ENCODE measurements around the gene PBLD. TPM values are rescaled to one million over a fixed set of nuclear protein-coding genes. Genes with fewer than 3 reads are reported as not detected.

Gene PBLD
- total RNA-seq, 1 donor from 2014 or later: 5.0 TPM

- Mint-ChIP-seq H3K4me1 (peaks cover 10% of the 10 kb centered on the region), H3K27ac (ENCODE audit: unreplicated experiment) (no peak overlapping the region), H3K27me3 (ENCODE audit: low read depth) (no peaks in the 10 kb centered on the region), H3K4me3 (no peak overlapping the region), H3K36me3 (ENCODE audit: low read depth) (peaks cover 15% of the 10 kb centered on the region), H3K9me3 (peaks cover 8% of the 10 kb centered on the region)
- DNase-seq (ENCODE audit: low read depth, low spot score): no peak
- no peak for TF ChIP-seq CTCF (conservative IDR thresholded peaks at IDR 0.05)
Observed at GRCh38 chr10:68275600-68276126, 57.1 kb downstream of the PBLD start.

GRCh38 chr10:68272833-68273232 is 59.9 kb downstream of the PBLD start:
- TF ChIP-seq CTCF (conservative IDR thresholded peaks at IDR 0.05): no peak
- no peak overlapping the region for H3K4me3 Mint-ChIP-seq
- peaks cover 6% of the 10 kb centered on the region for H3K9me3 Mint-ChIP-seq
- H3K36me3 Mint-ChIP-seq (ENCODE audit: low read depth): peaks cover 7% of the 10 kb centered on the region
- H3K4me1 Mint-ChIP-seq: peaks cover 10% of the 10 kb centered on the region
- H3K27ac Mint-ChIP-seq (ENCODE audit: unreplicated experiment): no peak overlapping the region
- DNase-seq (ENCODE audit: low read depth, low spot score): no peak
- no peaks in the 10 kb centered on the region for H3K27me3 Mint-ChIP-seq (ENCODE audit: low read depth)

- H3K36me3 Mint-ChIP-seq (ENCODE audit: low read depth): peaks cover 1% of the 10 kb centered on the region
Observed at GRCh38 chr10:68271196-68271882, 61.4 kb downstream of the PBLD start.

GRCh38 chr10:68269562-68270290 is 63.0 kb downstream of the PBLD start:
- no peak for DNase-seq (ENCODE audit: low read depth, low spot score)
- TF ChIP-seq CTCF (conservative IDR thresholded peaks at IDR 0.05): no peak
- H3K4me3 Mint-ChIP-seq: no peak overlapping the region
- no peaks in the 10 kb centered on the region for H3K36me3 Mint-ChIP-seq (ENCODE audit: low read depth)
- no peaks in the 10 kb centered on the region for H3K9me3 Mint-ChIP-seq
- H3K27me3 Mint-ChIP-seq (ENCODE audit: low read depth): no peaks in the 10 kb centered on the region
- H3K27ac Mint-ChIP-seq (ENCODE audit: unreplicated experiment): no peak overlapping the region
- peaks cover 10% of the 10 kb centered on the region for H3K4me1 Mint-ChIP-seq

More at GRCh38 chr10:68271196-68271882, 61.4 kb downstream of the PBLD start:
- Mint-ChIP-seq H3K9me3 (no peaks in the 10 kb centered on the region), H3K27me3 (ENCODE audit: low read depth) (no peaks in the 10 kb centered on the region), H3K4me3 (no peak overlapping the region), H3K4me1 (peaks cover 10% of the 10 kb centered on the region), H3K27ac (ENCODE audit: unreplicated experiment) (peak overlapping the region; percentile 30)
- no peak for DNase-seq (ENCODE audit: low read depth, low spot score)
- TF ChIP-seq CTCF (conservative IDR thresholded peaks at IDR 0.05): no peak

GRCh38 chr10:68261132-68261856 is 71.4 kb downstream of the PBLD start:
- no peaks in the 10 kb centered on the region for H3K4me1 Mint-ChIP-seq
- H3K9me3 Mint-ChIP-seq: no peaks in the 10 kb centered on the region
- H3K27me3 Mint-ChIP-seq (ENCODE audit: low read depth): no peaks in the 10 kb centered on the region
- no peak overlapping the region for H3K4me3 Mint-ChIP-seq
- H3K27ac Mint-ChIP-seq (ENCODE audit: unreplicated experiment): no peak overlapping the region
- no peaks in the 10 kb centered on the region for H3K36me3 Mint-ChIP-seq (ENCODE audit: low read depth)
- no peak for TF ChIP-seq CTCF (conservative IDR thresholded peaks at IDR 0.05)
- DNase-seq (ENCODE audit: low read depth, low spot score): no peak

All from neural crest cell (in vitro differentiated cells).